HG03135 (cell line): ENCODE results near the gene EPB41L4A.

Experiments used
- ATAC-seq: cut with Tn5 transposase; IDR thresholded peaks from one replicate; pipeline ENCODE4 v1.9.1; 2021; ENCODE audit warnings: mild to moderate bottlenecking, moderate library complexity; ENCODE audit not compliant: unreplicated experiment

EPB41L4A gene

GRCh38 chr5:112316006-112316405, 103.1 kb downstream of the EPB41L4A start:
- ATAC-seq, result no peak

GRCh38 chr5:112312295-112313275, 106.5 kb downstream of the EPB41L4A start:
- ATAC-seq, result no peak

GRCh38 chr5:112310746-112311145, 108.3 kb downstream of the EPB41L4A start:
- ATAC-seq, result no peak

- ATAC-seq, result no peak
Observed at GRCh38 chr5:112308608-112309007, 110.5 kb downstream of the EPB41L4A start.

GRCh38 chr5:112306956-112307355, 112.1 kb downstream of the EPB41L4A start:
- no peak for ATAC-seq

- no peak for ATAC-seq
Observed at GRCh38 chr5:112304743-112305142, 114.3 kb downstream of the EPB41L4A start.

- ATAC-seq, result no peak
Observed at GRCh38 chr5:112303685-112304084, 115.4 kb downstream of the EPB41L4A start.

- ATAC-seq, result no peak
Observed at GRCh38 chr5:112294126-112294525, 125.0 kb downstream of the EPB41L4A start.

GRCh38 chr5:112293587-112293986, 125.5 kb downstream of the EPB41L4A start:
- ATAC-seq, result no peak

GRCh38 chr5:112290691-112291090, 128.4 kb downstream of the EPB41L4A start:
- ATAC-seq, result no peak

- ATAC-seq, result no peak
Observed at GRCh38 chr5:112289465-112289864, 129.6 kb downstream of the EPB41L4A start.

GRCh38 chr5:112283943-112284929, 134.8 kb downstream of the EPB41L4A start:
- no peak for ATAC-seq

GRCh38 chr5:112283034-112283582, 136.0 kb downstream of the EPB41L4A start:
- no peak for ATAC-seq

GRCh38 chr5:112279082-112279481, 140.0 kb downstream of the EPB41L4A start:
- no peak for ATAC-seq

- ATAC-seq, result no peak
Observed at GRCh38 chr5:112276991-112277390, 142.1 kb downstream of the EPB41L4A start.

GRCh38 chr5:112275671-112276070, 143.4 kb downstream of the EPB41L4A start:
- no peak for ATAC-seq

GRCh38 chr5:112270299-112271293, 148.5 kb downstream of the EPB41L4A start:
- ATAC-seq, result no peak

GRCh38 chr5:112267231-112267630, 151.8 kb downstream of the EPB41L4A start:
- ATAC-seq, result no peak

GRCh38 chr5:112264666-112265065, 154.4 kb downstream of the EPB41L4A start:
- ATAC-seq, result no peak

- ATAC-seq, result no peak
Observed at GRCh38 chr5:112264151-112264550, 154.9 kb downstream of the EPB41L4A start.
